ENCODE measurements around the gene ANKRD33. TPM values are rescaled to one million over a fixed set of nuclear protein-coding genes. Genes with fewer than 3 reads are reported as not detected.
A peak's percentile ranks its signal among the peaks of the same experiment; 100 is the strongest.

ANKRD33 gene
- polyA plus RNA-seq, 2 donors, result not detected

DNA sequence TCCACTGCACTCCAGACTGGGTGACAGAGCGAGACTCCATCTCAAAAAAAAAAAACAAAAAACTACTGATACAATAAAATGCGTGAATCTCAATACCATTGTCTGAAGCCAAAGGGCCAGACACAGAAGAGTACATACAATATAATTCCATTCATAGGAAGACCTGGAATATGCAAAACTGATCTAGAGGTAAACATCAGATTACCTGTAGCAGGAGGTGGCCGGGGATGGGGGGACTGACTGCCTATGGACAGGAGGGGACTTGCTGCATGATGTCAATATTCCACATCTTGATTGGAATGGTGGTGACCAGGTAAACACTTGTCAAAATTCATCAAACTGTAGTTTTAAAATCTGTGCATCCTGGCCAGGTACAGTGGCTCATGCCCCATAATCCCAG is 26.9 kb upstream of the ANKRD33 start:
- 87 to 91% methylated on average over 3 of the region's 3 CpGs for WGBS, 2 donors
- no peaks in the 10 kb centered on the region for H3K27me3 ChIP-seq (ENCODE audit: control insufficient read depth in 1 of 2, insufficient read depth in 2 of 2, low read length in 2 of 2)

GRCh38 chr12:51862947-51863346 is 25.0 kb upstream of the ANKRD33 start:
- Histone ChIP-seq H3K27me3 (ENCODE audit: control insufficient read depth in 1 of 2, insufficient read depth in 2 of 2, low read length in 2 of 2) (no peaks in the 10 kb centered on the region), H3K9me3 (ENCODE audit: control insufficient read depth in 2 of 2, insufficient read depth in 1 of 2, low read depth in 1 of 2, low read length in 1 of 2) (no peaks in the 10 kb centered on the region), H3K4me1 (ENCODE audit: control insufficient read depth in 2 of 2, insufficient read depth in 2 of 2, low read length in 1 of 2) (no peaks in the 10 kb centered on the region), H3K4me3 (ENCODE audit: low read depth in 1 of 2, low read length in 2 of 2) (no peak overlapping the region), H3K36me3 (ENCODE audit: control insufficient read depth in 2 of 2, insufficient read depth in 2 of 2, low read length in 1 of 2) (no peaks in the 10 kb centered on the region), H3K27ac (ENCODE audit: low read depth in 2 of 2, low read length in 1 of 2) (no peak overlapping the region)
- WGBS, 2 donors, result 81 to 83% methylated on average over 4 of the region's 4 CpGs

More for the DNA sequence above, 26.9 kb upstream of the ANKRD33 start:
- Histone ChIP-seq H3K27ac (ENCODE audit: low read depth in 2 of 2, low read length in 1 of 2) (no peak overlapping the region), H3K4me1 (ENCODE audit: control insufficient read depth in 2 of 2, insufficient read depth in 2 of 2, low read length in 1 of 2) (no peaks in the 10 kb centered on the region), H3K9me3 (ENCODE audit: control insufficient read depth in 2 of 2, insufficient read depth in 1 of 2, low read depth in 1 of 2, low read length in 1 of 2) (no peaks in the 10 kb centered on the region), H3K4me3 (ENCODE audit: low read depth in 1 of 2, low read length in 2 of 2) (no peak overlapping the region), H3K36me3 (ENCODE audit: control insufficient read depth in 2 of 2, insufficient read depth in 2 of 2, low read length in 1 of 2) (no peaks in the 10 kb centered on the region)

DNA sequence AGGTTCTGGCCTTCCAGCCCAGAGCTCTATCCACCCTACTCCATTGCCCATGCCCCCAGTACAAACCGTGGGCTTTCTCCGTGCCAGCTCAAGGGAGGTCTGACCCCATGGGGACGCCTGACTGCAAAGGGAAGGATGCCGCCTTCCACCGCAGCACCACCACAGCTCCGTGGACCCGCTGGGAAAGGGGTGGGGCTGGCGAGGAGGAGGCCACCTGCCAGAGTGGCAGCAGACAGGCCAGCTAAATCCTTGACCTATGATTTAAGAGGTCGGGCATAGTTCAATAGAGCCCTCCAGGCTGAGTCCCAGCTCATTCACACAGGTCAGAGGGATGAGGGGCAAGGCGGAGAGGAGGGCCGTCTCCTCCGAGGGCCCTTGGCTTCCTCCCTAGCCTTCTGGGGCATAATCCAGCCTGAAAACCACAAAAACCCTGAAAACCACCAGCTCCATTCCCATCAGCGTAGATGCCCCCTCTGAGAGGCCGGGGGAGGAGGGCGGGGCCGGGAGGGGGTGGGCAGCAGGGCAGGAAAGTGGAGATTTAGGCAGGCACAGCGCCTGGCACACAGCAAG is 24.5 kb upstream of the ANKRD33 start:
- H3K4me1 ChIP-seq (ENCODE audit: control insufficient read depth in 2 of 2, insufficient read depth in 2 of 2, low read length in 1 of 2), result no peaks in the 10 kb centered on the region
- H3K36me3 ChIP-seq (ENCODE audit: control insufficient read depth in 2 of 2, insufficient read depth in 2 of 2, low read length in 1 of 2), result no peaks in the 10 kb centered on the region
- no peak overlapping the region for H3K27ac ChIP-seq (ENCODE audit: low read depth in 2 of 2, low read length in 1 of 2)
- H3K27me3 ChIP-seq (ENCODE audit: control insufficient read depth in 1 of 2, insufficient read depth in 2 of 2, low read length in 2 of 2), result no peaks in the 10 kb centered on the region
- 32% methylated on average over 16 to 17 of the region's 17 CpGs for WGBS, 2 donors
- H3K4me3 ChIP-seq (ENCODE audit: low read depth in 1 of 2, low read length in 2 of 2), result no peak overlapping the region
- no peaks in the 10 kb centered on the region for H3K9me3 ChIP-seq (ENCODE audit: control insufficient read depth in 2 of 2, insufficient read depth in 1 of 2, low read depth in 1 of 2, low read length in 1 of 2)

- Histone ChIP-seq H3K27me3 (ENCODE audit: control insufficient read depth in 1 of 2, insufficient read depth in 2 of 2, low read length in 2 of 2) (peaks cover 0 to 4% of the 10 kb centered on the region in 2 donors), H3K4me3 (ENCODE audit: low read depth in 1 of 2, low read length in 2 of 2) (peak overlapping the region in 1 of 2 donors; percentile 19), H3K9me3 (ENCODE audit: control insufficient read depth in 2 of 2, insufficient read depth in 1 of 2, low read depth in 1 of 2, low read length in 1 of 2) (peaks cover 0 to 2% of the 10 kb centered on the region in 2 donors), H3K4me1 (ENCODE audit: control insufficient read depth in 2 of 2, insufficient read depth in 2 of 2, low read length in 1 of 2) (peaks cover 0 to 4% of the 10 kb centered on the region in 2 donors), H3K27ac (ENCODE audit: low read depth in 2 of 2, low read length in 1 of 2) (no peak overlapping the region), H3K36me3 (ENCODE audit: control insufficient read depth in 2 of 2, insufficient read depth in 2 of 2, low read length in 1 of 2) (no peaks in the 10 kb centered on the region)
- WGBS, 2 donors, result 12 to 13% methylated on average over 52 to 53 of the region's 53 CpGs
Measured at GRCh38 chr12:51863933-51864832, 23.7 kb upstream of the ANKRD33 start.

- Histone ChIP-seq H3K27me3 (ENCODE audit: control insufficient read depth in 1 of 2, insufficient read depth in 2 of 2, low read length in 2 of 2) (peaks cover 0 to 6% of the 10 kb centered on the region in 2 donors), H3K36me3 (ENCODE audit: control insufficient read depth in 2 of 2, insufficient read depth in 2 of 2, low read length in 1 of 2) (no peaks in the 10 kb centered on the region), H3K4me1 (ENCODE audit: control insufficient read depth in 2 of 2, insufficient read depth in 2 of 2, low read length in 1 of 2) (peaks cover 0 to 4% of the 10 kb centered on the region in 2 donors), H3K4me3 (ENCODE audit: low read depth in 1 of 2, low read length in 2 of 2) (no peak overlapping the region), H3K9me3 (ENCODE audit: control insufficient read depth in 2 of 2, insufficient read depth in 1 of 2, low read depth in 1 of 2, low read length in 1 of 2) (peaks cover 0 to 2% of the 10 kb centered on the region in 2 donors), H3K27ac (ENCODE audit: low read depth in 2 of 2, low read length in 1 of 2) (no peak overlapping the region)
- WGBS, 2 donors, result 79% methylated on average over 12 of the region's 12 CpGs
Measured at GRCh38 chr12:51864833-51865670, 22.9 kb upstream of the ANKRD33 start.

- Histone ChIP-seq H3K4me1 (ENCODE audit: control insufficient read depth in 2 of 2, insufficient read depth in 2 of 2, low read length in 1 of 2) (peaks cover 0 to 4% of the 10 kb centered on the region in 2 donors), H3K36me3 (ENCODE audit: control insufficient read depth in 2 of 2, insufficient read depth in 2 of 2, low read length in 1 of 2) (no peaks in the 10 kb centered on the region), H3K27ac (ENCODE audit: low read depth in 2 of 2, low read length in 1 of 2) (no peak overlapping the region), H3K4me3 (ENCODE audit: low read depth in 1 of 2, low read length in 2 of 2) (no peak overlapping the region), H3K9me3 (ENCODE audit: control insufficient read depth in 2 of 2, insufficient read depth in 1 of 2, low read depth in 1 of 2, low read length in 1 of 2) (peaks cover 0 to 2% of the 10 kb centered on the region in 2 donors), H3K27me3 (ENCODE audit: control insufficient read depth in 1 of 2, insufficient read depth in 2 of 2, low read length in 2 of 2) (peaks cover 0 to 6% of the 10 kb centered on the region in 2 donors)
- WGBS, 2 donors, result 87 to 89% methylated on average over 7 of the region's 7 CpGs
Measured at GRCh38 chr12:51865757-51866270, 22.1 kb upstream of the ANKRD33 start.

- H3K36me3 ChIP-seq (ENCODE audit: control insufficient read depth in 2 of 2, insufficient read depth in 2 of 2, low read length in 1 of 2), result no peaks in the 10 kb centered on the region
- H3K4me1 ChIP-seq (ENCODE audit: control insufficient read depth in 2 of 2, insufficient read depth in 2 of 2, low read length in 1 of 2), result peaks cover 0 to 4% of the 10 kb centered on the region in 2 donors
- no peak overlapping the region for H3K27ac ChIP-seq (ENCODE audit: low read depth in 2 of 2, low read length in 1 of 2)
- H3K9me3 ChIP-seq (ENCODE audit: control insufficient read depth in 2 of 2, insufficient read depth in 1 of 2, low read depth in 1 of 2, low read length in 1 of 2), result peaks cover 0 to 2% of the 10 kb centered on the region in 2 donors
- 89 to 91% methylated on average over 4 of the region's 4 CpGs for WGBS, 2 donors
- no peak overlapping the region for H3K4me3 ChIP-seq (ENCODE audit: low read depth in 1 of 2, low read length in 2 of 2)
- peaks cover 0 to 6% of the 10 kb centered on the region in 2 donors for H3K27me3 ChIP-seq (ENCODE audit: control insufficient read depth in 1 of 2, insufficient read depth in 2 of 2, low read length in 2 of 2)
Measured at GRCh38 chr12:51866324-51866723, 21.6 kb upstream of the ANKRD33 start.

DNA sequence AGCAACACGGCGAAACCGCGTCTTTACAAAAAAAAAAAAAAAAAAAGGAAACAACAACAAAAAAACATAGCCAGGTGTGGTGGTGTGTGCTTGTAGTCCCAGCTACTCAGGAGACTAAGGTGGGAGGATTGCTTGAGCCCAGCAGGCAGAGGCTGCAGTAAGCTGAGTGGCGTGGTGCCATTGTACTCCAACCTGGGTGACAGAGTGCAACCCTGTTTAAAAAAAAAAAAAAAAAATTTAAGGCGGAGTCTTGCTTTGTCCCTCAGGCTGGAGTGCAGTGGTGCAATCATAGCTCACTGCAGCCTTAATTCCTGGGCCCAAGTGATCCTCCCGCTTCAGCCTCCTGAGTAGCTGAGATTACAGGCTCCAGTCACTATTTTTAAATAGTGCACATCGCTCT is 21.1 kb upstream of the ANKRD33 start:
- no peak overlapping the region for H3K27ac ChIP-seq (ENCODE audit: low read depth in 2 of 2, low read length in 1 of 2)
- no peaks in the 10 kb centered on the region for H3K36me3 ChIP-seq (ENCODE audit: control insufficient read depth in 2 of 2, insufficient read depth in 2 of 2, low read length in 1 of 2)
- H3K4me3 ChIP-seq (ENCODE audit: low read depth in 1 of 2, low read length in 2 of 2), result no peak overlapping the region
- peaks cover 0 to 2% of the 10 kb centered on the region in 2 donors for H3K9me3 ChIP-seq (ENCODE audit: control insufficient read depth in 2 of 2, insufficient read depth in 1 of 2, low read depth in 1 of 2, low read length in 1 of 2)
- WGBS, 2 donors, result 91 to 94% methylated on average over 8 of the region's 8 CpGs
- H3K4me1 ChIP-seq (ENCODE audit: control insufficient read depth in 2 of 2, insufficient read depth in 2 of 2, low read length in 1 of 2), result peaks cover 0 to 4% of the 10 kb centered on the region in 2 donors
- H3K27me3 ChIP-seq (ENCODE audit: control insufficient read depth in 1 of 2, insufficient read depth in 2 of 2, low read length in 2 of 2), result peaks cover 0 to 6% of the 10 kb centered on the region in 2 donors

DNA sequence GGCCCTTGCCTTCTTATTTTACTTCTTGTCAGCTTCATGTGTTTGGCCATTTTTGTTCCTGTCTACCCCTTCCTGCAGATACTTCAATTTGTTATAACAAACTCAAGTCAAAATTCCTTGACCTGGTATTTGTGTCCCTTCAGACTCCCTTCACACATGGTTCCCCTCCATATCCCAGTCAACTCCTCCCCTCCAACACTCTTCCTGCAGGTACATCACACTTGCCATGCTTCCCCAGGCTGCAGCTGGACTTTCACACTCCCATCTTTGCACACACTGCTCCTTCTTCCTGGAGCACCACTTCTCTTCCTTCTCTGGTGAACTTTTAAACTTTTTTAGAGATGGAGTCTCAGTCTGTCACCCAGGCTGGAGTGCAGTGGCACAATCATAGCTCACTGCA is 20.5 kb upstream of the ANKRD33 start:
- Histone ChIP-seq H3K36me3 (ENCODE audit: control insufficient read depth in 2 of 2, insufficient read depth in 2 of 2, low read length in 1 of 2) (no peaks in the 10 kb centered on the region), H3K27ac (ENCODE audit: low read depth in 2 of 2, low read length in 1 of 2) (no peak overlapping the region), H3K27me3 (ENCODE audit: control insufficient read depth in 1 of 2, insufficient read depth in 2 of 2, low read length in 2 of 2) (peaks cover 0 to 6% of the 10 kb centered on the region in 2 donors), H3K4me1 (ENCODE audit: control insufficient read depth in 2 of 2, insufficient read depth in 2 of 2, low read length in 1 of 2) (peaks cover 0 to 4% of the 10 kb centered on the region in 2 donors), H3K9me3 (ENCODE audit: control insufficient read depth in 2 of 2, insufficient read depth in 1 of 2, low read depth in 1 of 2, low read length in 1 of 2) (peaks cover 0 to 2% of the 10 kb centered on the region in 2 donors), H3K4me3 (ENCODE audit: low read depth in 1 of 2, low read length in 2 of 2) (no peak overlapping the region)

Measured in esophagus (tissue), 2 donors.